Spleen (tissue), 7 donors: Measurements from ENCODE around the gene RFX8.

Experiments used
- CTCF ChIP-seq, 11 experiments: fragments of 200-600 bp in 7 of 11; fragments of 450-650 bp in 4 of 11; sonication (generic) in 4 of 11; IDR thresholded peaks in 8 of 11; conservative IDR thresholded peaks in 3 of 11; 1 replicate in 7 of 11; 2 replicates in 4 of 11; pipeline versions ENCODE4 v1.4.0 to v1.8.0; 2016 to 2021; ENCODE audit warnings: antibody characterized with exemption in 11 of 11, inconsistent platforms in 4 of 11, mild to moderate bottlenecking in 1 of 11
- POLR2A ChIP-seq, 3 donors: fragments of 450-650 bp; IDR thresholded peaks; one replicate each; pipeline ENCODE4 v1.5.1; 2017; ENCODE audit warnings: antibody characterized with exemption in 3 of 3, mild to moderate bottlenecking in 1 of 3
- donor health status: DM: no; HTN: no; CAD: no; lungs with moderate emphysema.
- donor health status: DM: no; HTN: no; CAD: no.
- donor health status: DM: no; HTN: no; CAD: no.

- TF ChIP-seq POLR2A (IDR thresholded peaks at IDR 0.05) (no peak), CTCF (IDR thresholded peaks at IDR 0.05 in 8 of 11, conservative IDR thresholded peaks at IDR 0.05 in 3 of 11) (no peak)
Measured at GRCh38 chr2:101412092-101412694, 62.7 kb downstream of the RFX8 start.
